Measurements from ENCODE around the gene LTO1. TPM values are rescaled to one million over a fixed set of nuclear protein-coding genes. Genes with fewer than 3 reads are reported as not detected.

LTO1 gene
- total and polyA plus RNA-seq, 2 of the 13 experiments (the other 11 are each of a cell fraction or from before 2014, with no cell fraction given), result 11.8 to 15.0 TPM

- TF ChIP-seq HOXA5 (CRISPR knock-in tag; IDR thresholded peaks at IDR 0.05), result peak; percentile 90
- peak; percentile 54; the same call in 1 of the 2 replicates for TF ChIP-seq RAD21 (CRISPR knock-in tag; IDR thresholded peaks at IDR 0.05)
- no peak for TF ChIP-seq NCOA1 (CRISPR knock-in tag; IDR thresholded peaks at IDR 0.05)
- TF ChIP-seq ZNF710 (CRISPR knock-in tag; IDR thresholded peaks at IDR 0.05; ENCODE audit: borderline replicate concordance), result 0 out of 2 replicates have a peak, but pooled peaks have one; percentile 17
- no peak for TF ChIP-seq ZNF496 (CRISPR knock-in tag; IDR thresholded peaks at IDR 0.05; ENCODE audit: insufficient replicate concordance)
- TF ChIP-seq FOXO4 (CRISPR knock-in tag; conservative IDR thresholded peaks at IDR 0.05), result no peak
- TF ChIP-seq HDAC2 (CRISPR knock-in tag; IDR thresholded peaks at IDR 0.05), result peak; percentile 47; the same call in 1 of the 2 replicates
- 0 out of 2 replicates have a peak, but pooled peaks have one; percentile 15 for TF ChIP-seq NFE2 (CRISPR knock-in tag; IDR thresholded peaks at IDR 0.05)
- 0 out of 2 replicates have a peak, but pooled peaks have one; percentile 55 for TF ChIP-seq FOXM1 (CRISPR knock-in tag; IDR thresholded peaks at IDR 0.05)
- no peak for TF ChIP-seq HCFC1 (IDR thresholded peaks at IDR 0.05; ENCODE audit: low read depth, low read length)
- TF ChIP-seq GTF2F1 (IDR thresholded peaks at IDR 0.05; ENCODE audit: low read length), result peak; percentile 81; the same call in 1 of the 2 replicates
- TF ChIP-seq ZNF619 (CRISPR knock-in tag; IDR thresholded peaks at IDR 0.05), result no peak; the same call in 1 of the 2 replicates
- TF ChIP-seq SMAD3 (CRISPR knock-in tag; IDR thresholded peaks at IDR 0.05), result 0 out of 2 replicates have a peak, but pooled peaks have one; percentile 65
- 0 out of 2 replicates have a peak, but pooled peaks have one; percentile 52 for TF ChIP-seq PRDM10 (CRISPR knock-in tag; IDR thresholded peaks at IDR 0.05; ENCODE audit: low read depth)
- 0 out of 2 replicates have a peak, but pooled peaks have one; percentile 13 for TF ChIP-seq ZKSCAN5 (CRISPR knock-in tag; IDR thresholded peaks at IDR 0.05)
- TF ChIP-seq ZNF33A (CRISPR knock-in tag; IDR thresholded peaks at IDR 0.05; ENCODE audit: borderline replicate concordance), result no peak
- TF ChIP-seq SETDB1 (CRISPR knock-in tag; IDR thresholded peaks at IDR 0.05; ENCODE audit: borderline replicate concordance), result no peak
- no peak for TF ChIP-seq ZNF572 (CRISPR knock-in tag; IDR thresholded peaks at IDR 0.05)
- 0 out of 2 replicates have a peak, but pooled peaks have one; percentile 61 for TF ChIP-seq MEF2D (CRISPR knock-in tag; IDR thresholded peaks at IDR 0.05)
- no peak for TF ChIP-seq KMT2B (CRISPR knock-in tag; IDR thresholded peaks at IDR 0.05)
- TF ChIP-seq ZNF276 (CRISPR knock-in tag; IDR thresholded peaks at IDR 0.05; ENCODE audit: low read depth), result no peak
- TF ChIP-seq RXRA (CRISPR knock-in tag; IDR thresholded peaks at IDR 0.05), result no peak
Measured at GRCh38 chr11:69640995-69641581, 34.1 kb downstream of the LTO1 start, which contains the start of gene CCND1 (continued).

All from HepG2 (cell line).